ENCODE measurements around the gene VCX3A.
"Not testable (repeated sequence)": the region's sequence is repeated elsewhere in the genome, so short reads cannot be mapped to it uniquely, and the experiment has no call there.

The VCX3A gene

DNA sequence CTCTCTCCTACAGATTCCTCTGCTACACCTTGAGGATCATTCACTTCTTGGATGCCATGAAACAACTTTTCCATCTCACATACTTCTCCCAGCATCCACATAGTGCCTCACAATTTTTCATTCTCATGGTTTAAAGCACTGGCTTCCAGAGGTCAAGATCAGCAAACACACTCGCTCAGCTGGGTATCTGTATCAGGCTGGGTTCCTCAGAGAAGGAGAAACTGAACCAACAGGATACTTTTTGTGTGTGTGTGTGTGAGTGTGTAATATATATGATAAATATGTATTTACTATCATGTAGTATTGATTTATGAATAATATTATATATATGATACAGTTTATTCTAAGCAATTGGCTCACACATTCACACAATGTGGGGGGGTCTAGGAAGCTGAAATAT, at the start of gene VCX3A:
Gene VCX3A, minus strand, starts transcription at position 101 of the 400 bp plus-strand sequence. CDS start 621 bp downstream, outside the sequence.
- not testable (repeated sequence) for DNase-seq

DNA sequence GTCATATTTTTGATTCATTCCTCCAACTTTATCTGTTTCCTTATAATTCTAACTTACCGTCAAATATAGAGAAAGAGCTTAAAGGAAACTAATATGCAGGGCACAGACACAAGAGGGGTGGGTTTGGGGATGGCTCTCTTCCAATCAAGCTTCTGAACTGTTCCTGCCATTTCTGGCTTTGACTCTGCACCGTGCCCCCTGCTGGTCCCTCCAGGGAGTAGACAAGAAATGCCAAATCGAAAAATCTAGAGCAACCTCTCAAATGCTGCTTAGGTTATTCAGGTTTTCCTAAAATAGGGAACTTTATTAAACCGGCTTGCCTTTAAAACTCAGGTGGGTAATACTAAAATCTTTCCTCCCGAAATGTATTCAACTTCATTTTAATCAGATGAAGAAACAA, 39.8 kb upstream of the VCX3A start:
- no peak for DNase-seq

DNA sequence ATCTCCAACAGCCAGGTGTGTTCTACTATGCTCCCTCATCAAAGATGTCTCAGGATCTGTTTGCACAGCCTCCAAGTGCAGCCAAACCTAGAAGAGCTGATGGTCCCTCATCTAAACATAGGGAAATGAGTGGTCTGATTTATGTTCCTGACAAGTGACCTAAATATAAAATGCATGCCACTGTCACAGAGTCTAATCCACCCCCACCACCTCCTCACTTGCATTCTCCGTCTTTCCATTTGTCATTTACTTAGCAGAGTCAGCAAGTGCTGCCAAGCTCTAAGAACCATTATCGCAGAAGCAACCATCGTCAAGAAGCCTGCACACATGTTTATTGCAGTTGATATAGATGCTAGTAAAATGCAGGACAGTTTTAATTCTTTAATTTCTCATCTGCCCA, 33.1 kb upstream of the VCX3A start:
- no peak for DNase-seq

DNA sequence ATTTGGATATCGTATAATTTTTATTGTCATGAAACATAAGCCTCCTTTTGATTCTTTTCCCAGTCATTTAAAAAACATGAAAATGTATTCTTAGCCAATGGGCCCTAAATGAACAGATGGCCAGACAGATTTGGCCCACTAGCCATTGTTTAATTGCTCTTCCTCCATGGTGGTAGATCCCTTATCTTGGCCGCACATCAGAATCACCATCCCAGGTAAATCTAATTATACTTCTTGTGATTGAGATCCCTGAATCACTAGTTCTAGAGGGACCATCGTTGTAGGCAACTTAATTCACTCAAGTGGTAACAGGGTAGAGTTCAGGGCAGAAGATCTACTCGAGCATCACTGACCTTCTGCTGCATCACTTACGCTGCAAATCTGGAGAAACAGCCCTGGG, 24.1 kb upstream of the VCX3A start:
- DNase-seq = no peak

DNA sequence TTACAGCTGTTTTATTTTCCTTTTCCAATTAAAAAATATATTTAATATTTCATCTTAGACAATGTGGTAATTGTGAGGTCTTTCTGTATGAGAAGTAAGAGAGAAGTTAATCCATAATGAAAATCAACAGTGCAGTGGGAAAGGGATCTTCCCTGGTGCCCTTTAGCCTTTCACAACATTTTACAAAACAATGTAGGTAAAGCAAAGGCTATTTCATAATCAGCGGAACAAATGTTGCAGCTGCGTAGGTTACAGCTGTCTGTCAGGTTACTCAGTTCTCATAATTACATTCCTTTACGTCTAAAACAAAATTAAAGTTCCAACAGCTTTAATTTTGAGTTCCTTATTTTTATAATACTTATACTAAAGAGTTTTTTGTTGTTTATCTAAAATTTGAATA, 22.8 kb upstream of the VCX3A start:
- no peak for DNase-seq

DNA sequence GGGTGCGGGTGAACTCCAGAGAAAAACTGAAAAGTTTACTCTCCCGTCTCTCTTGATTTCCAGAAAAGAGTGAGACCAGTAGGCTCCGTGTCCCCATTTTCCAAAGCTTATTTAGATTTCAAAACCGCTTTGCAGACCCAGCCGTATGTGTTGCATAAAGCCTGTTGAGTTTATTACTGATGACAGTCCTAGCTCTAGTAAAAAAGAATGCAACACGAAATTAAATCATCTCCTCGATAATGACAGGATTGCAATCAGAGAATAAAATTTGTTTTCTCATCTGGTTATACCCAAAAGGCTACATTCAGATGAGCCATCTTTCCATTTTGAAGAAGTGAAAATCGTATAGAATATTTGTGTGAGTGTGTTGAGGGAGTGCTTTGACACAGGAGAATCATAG, 16.1 kb upstream of the VCX3A start:
- DNase-seq = no peak

DNA sequence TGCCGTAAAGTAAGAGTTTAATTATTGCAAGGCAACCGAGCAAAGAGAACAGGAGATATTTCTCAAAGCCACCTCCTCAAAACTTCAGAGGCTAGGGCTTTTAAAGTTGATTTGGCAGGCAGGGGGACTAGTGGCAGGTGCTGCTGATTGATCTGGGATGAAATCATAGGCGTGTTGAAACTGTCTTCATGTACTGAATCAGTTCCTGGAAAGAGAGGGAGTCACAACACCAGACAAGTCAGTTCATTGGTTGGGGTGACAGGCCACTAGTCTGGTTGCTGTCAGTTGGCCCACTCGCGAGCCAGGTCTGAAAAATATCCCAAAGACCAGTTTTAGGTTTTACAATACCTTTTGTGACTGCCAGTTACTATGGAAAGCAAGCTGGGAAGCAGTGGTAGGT, 10.8 kb upstream of the VCX3A start:
- DNase-seq = no peak

DNA sequence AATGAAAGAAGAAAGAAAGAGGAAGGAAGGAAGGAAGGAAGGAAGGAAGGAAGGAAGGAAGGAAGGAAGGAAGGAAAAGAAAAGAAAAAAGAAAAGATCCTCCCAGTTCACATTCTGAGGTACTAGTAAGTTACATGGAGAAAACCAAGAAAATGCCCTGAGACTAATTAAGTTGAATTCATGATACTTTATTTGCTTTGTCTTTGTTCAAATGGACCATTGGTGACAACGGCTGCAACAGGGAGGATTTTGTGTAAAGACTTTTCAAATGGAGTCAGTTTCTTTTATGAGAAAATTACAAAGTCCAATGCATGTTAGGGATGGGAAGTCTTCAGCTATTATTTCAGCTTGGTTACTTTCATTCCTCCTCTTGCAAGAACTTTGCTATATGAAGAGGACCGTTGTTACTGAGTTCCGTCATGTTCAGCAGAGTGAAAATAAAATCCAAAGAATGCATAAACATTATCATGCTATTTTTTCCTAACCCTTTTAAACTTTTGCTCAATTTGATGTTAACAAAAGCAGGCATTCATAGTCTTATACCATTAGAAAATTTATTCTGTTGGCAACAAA, 8.3 kb downstream of the VCX3A start:
- no peak for DNase-seq

DNA sequence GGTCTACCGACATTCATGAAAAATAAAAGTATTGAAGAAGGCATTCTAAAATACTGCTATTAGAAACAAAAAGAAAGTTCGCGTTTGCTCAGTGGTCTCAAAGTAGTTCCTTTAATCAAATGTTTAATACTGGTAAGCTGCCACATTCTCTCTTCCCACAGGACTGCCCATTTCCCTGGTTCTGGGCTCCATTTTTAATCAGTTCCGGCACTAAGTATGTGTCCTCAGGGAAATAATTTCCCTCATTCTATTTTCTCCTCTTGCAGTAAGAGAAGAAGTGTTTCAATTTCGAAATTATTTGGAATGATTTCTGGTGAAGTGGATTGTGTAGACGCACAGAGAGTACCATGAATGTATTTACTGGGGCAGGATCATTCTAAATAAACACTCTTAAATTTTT, 17.5 kb downstream of the VCX3A start:
- no peak for DNase-seq

DNA sequence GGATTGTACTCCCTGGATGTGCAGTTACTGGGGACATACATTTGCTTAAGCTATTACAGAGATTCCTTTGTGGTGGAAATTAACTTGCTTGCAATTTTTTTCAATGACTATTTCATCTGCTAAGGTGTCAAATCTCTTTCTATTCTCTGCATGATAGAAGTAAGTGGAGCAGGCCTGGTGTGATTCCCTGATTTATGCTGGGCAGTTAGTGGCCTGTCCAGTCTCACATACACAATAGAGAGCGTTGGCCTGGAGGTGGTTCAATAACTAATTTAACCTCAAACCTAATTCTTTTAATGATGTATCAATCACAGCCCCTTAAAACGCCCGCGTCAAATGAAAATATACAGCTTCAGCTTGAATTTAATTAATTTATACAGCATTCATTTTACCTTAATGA, 28.5 kb downstream of the VCX3A start:
- no peak for DNase-seq

DNA sequence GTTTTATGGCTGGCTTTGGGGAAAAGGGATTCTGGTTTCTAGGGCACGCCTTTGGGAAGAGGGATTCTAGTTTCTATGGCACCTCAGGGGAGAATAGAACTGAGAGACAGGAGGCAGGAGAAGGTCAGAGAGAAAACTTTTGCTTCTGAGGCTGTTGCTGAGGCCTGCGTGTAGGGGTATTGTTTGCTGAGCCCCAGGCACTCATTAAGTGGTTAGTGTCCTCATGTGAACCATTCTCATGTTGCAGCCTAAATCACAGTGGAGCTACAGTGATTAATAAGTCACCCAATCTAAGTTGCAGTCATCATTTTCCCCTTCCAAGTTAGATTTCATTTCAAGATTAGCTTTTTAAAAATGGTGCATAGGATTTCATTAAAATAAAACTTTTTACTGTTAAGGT, 29.0 kb downstream of the VCX3A start:
- no peak for DNase-seq

DNA sequence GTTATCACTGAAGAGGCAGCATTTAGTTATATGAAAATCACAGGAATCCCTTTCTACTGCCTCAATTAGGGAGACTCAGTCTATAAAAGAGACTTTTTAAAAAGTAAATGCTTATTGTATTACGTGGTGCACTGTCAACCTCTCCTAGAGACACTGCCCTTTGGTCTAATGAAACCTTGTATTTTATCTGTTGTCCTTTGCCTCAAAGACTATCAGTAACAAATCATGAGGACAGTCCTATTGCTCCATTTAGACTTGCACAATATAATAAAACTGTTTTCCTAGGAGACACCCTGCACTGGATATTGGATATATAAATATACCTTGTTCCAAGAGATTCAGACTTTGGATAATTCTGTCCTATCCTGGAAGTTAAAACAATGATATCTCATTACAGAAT, 34.2 kb downstream of the VCX3A start:
- no peak for DNase-seq

DNA sequence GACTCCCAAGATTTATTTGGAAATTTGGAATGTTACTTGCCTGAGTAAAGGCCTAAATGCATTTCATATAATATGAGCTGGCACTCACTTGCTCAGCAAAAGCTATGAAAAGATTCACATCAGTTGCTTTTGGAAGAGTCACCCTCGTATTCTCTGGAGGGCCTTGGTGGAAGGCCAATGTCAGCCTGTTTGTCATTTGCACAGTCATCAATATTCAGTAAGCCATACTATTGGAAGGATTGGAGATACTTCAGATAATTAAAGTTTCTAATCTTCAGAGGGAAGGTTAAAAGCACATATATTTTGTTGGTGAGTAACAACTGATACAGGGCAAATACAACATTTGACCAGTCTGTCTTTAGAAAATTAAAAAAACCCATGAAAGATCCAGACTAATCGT, 36.6 kb downstream of the VCX3A start:
- DNase-seq = no peak

Data from stimulated activated CD4-positive, alpha-beta T cell treated with anti-CD3 and anti-CD28 coated beads, Interleukin-4, amount 100 ng/mL, for 24 hours (primary cell).